GM12873 (cell line): ENCODE results near the gene RAB40B.

Source experiments
- CTCF ChIP-seq: IDR thresholded peaks from 2 replicates; pipeline ENCODE4 v1.5.1; 2012; ENCODE audit warnings: low read depth, mild to moderate bottlenecking, moderate library complexity, low read length, control low read depth; ENCODE audit not compliant: insufficient read depth; ENCODE audit errors: missing control alignments

RAB40B gene

GRCh38 chr17:82693168-82693867 lies 5.2 kb downstream of the RAB40B start:
- no peak for TF ChIP-seq CTCF

GRCh38 chr17:82692268-82692667 lies 6.2 kb downstream of the RAB40B start:
- no peak for TF ChIP-seq CTCF

- no peak for TF ChIP-seq CTCF
Measured at GRCh38 chr17:82691714-82692113, 6.8 kb downstream of the RAB40B start.

- no peak for TF ChIP-seq CTCF
Measured at GRCh38 chr17:82690786-82691489, 7.6 kb downstream of the RAB40B start.

GRCh38 chr17:82689077-82689476 lies 9.4 kb downstream of the RAB40B start:
- no peak for TF ChIP-seq CTCF

GRCh38 chr17:82687871-82688270 lies 10.6 kb downstream of the RAB40B start:
- no peak for TF ChIP-seq CTCF

GRCh38 chr17:82687375-82687861 lies 11.1 kb downstream of the RAB40B start:
- no peak for TF ChIP-seq CTCF
